AG10803 (cell line): ENCODE data around the gene ZG16B.

ENCODE experiments used
- DNase-seq: peaks from one replicate; pipeline ENCODE4 v3.0.0; 2010; ENCODE audit warnings: low read depth
- H3K4me3 ChIP-seq: 2 replicates; pipeline ENCODE4 v1.5.1; 2011; ENCODE audit warnings: mild to moderate bottlenecking, low read length, control low read depth
- CTCF ChIP-seq: conservative IDR thresholded peaks from 2 replicates; pipeline ENCODE4 v1.5.1; 2011; ENCODE audit warnings: mild to moderate bottlenecking, low read length, control low read depth, inconsistent platforms

ZG16B gene

DNA sequence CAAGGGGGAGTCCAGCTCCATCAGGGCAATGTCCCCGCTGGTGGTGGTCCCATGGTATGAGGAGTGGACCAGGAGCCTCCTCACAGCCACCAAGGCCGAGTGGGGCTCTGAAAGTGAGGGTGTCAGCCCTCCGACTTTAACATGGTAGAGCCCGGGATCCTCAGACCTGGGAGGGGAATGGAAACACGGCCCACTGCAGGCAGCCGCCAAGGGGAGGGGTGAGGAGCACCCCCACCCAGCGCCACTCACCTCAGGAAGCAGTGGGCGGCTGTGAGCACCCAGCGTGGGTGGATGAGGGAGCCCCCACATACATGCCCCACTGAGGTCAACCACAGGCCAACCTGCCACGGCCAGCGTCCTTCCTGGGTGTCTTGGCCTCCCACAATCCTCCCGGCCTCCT, 10.8 kb downstream of the ZG16B start:
- no peak overlapping the region for H3K4me3 ChIP-seq
- TF ChIP-seq CTCF: no peak
- DNase-seq: no peak

- no peak overlapping the region for H3K4me3 ChIP-seq
- DNase-seq: no peak
- no peak for TF ChIP-seq CTCF
Observed at GRCh38 chr16:2841606-2842339, 11.7 kb downstream of the ZG16B start.

- peak; percentile 35 for TF ChIP-seq CTCF
- H3K4me3 ChIP-seq: peak overlapping the region; percentile 22
- DNase-seq: no peak
Observed at GRCh38 chr16:2842340-2843000, 12.4 kb downstream of the ZG16B start.

DNA sequence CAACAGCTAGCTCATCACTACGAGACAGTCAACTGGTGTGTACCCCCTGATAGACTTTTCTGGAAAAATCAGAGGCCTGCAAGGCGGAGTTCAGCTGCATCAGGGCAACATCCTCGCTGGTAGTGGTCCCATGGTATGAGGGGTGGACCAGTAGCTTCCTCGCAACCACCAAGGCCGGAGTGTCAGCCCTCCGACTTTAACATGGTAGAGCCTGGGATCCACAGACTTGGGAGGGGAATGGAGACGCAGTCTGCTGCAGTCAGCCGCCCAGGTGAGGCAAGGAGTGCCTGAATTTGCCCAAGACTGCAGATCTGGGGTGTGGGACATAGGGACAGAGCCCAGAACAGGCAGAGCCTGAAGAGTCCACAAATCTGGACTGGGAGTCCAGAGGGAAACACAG, 13.4 kb downstream of the ZG16B start:
- H3K4me3 ChIP-seq: no peak overlapping the region
- no peak for TF ChIP-seq CTCF
- DNase-seq: no peak

DNA sequence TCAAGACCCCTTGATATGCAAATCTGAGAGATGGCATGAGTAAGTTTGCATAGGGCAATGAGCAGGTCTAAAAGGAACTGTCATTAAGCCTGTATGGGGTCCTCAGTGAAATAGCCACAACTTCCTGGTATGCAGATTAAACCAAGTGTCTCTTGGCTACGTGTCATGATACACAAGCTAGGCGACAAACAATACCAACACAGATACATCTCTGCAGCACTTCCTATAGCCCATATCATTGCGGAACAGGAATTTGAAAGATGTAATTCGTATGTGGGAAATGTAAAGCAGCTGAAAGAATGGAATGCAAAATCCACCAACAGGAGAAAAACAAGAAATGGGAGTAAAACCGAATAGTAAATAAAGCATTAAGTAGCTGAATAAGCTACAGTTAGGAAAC, 15.0 kb downstream of the ZG16B start:
- H3K4me3 ChIP-seq: no peak overlapping the region
- TF ChIP-seq CTCF: no peak
- no peak for DNase-seq

GRCh38 chr16:2846511-2847310, 16.6 kb downstream of the ZG16B start:
- peak; percentile 78 for DNase-seq
- no peak for TF ChIP-seq CTCF
- H3K4me3 ChIP-seq: no peak overlapping the region
